CD4-positive, alpha-beta T cell (primary cell): Measurements from ENCODE around the gene LIPA. TPM values are rescaled to one million over a fixed set of nuclear protein-coding genes. Genes with fewer than 3 reads are reported as not detected.

Source experiments
- ATAC-seq: fragments of 200-7000 bp; cut with Tn5 transposase; one replicate; pipeline ENCODE4 v1.10.0; 2022; ENCODE audit warnings: mild to moderate bottlenecking; ENCODE audit not compliant: poor library complexity
- CTCF ChIA-PET: fragments of 350-600 bp; sonication (Branson Sonifier 250); formaldehyde crosslinking; loops from one replicate; lab custom pipeline; 2021; ENCODE audit warnings: antibody characterized with exemption, inconsistent platforms; lab: Charles Lee
- POLR2A ChIA-PET: fragments of 350-600 bp; sonication (Branson Sonifier 250); formaldehyde crosslinking; loops from one replicate; lab custom pipeline; 2021; ENCODE audit warnings: antibody characterized with exemption, inconsistent platforms; lab: Charles Lee
- DNase-seq, 14 experiments: peaks; one replicate each; pipeline ENCODE4 v3.0.0-alpha.2; 2013 to 2020; ENCODE audit warnings: mixed read lengths in 2 of 14
- H3K27ac ChIP-seq, 2 donors: one replicate each; pipeline versions ENCODE4 v1.5.1 to v1.7.0; 2013; ENCODE audit warnings: low read length in 2 of 2, low read depth in 1 of 2, mild to moderate bottlenecking in 1 of 2
- H3K27me3 ChIP-seq, 2 experiments: 1 replicate in 1 of 2; 2 replicates in 1 of 2; pipeline versions ENCODE4 v1.6.1 to v1.7.0; 2013; ENCODE audit warnings: low read length in 2 of 2, control low read depth in 1 of 2, mild to moderate bottlenecking in 1 of 2, moderate library complexity in 1 of 2; ENCODE audit not compliant: insufficient read depth in 2 of 2, control insufficient read depth in 1 of 2
- H3K36me3 ChIP-seq: one replicate; pipeline ENCODE4 v1.6.1; 2013; ENCODE audit warnings: low read length, control low read depth; ENCODE audit not compliant: insufficient read depth
- H3K4me1 ChIP-seq: one replicate; pipeline ENCODE4 v1.6.1; 2013; ENCODE audit warnings: low read length, control low read depth; ENCODE audit not compliant: insufficient read depth
- H3K4me3 ChIP-seq: one replicate; pipeline ENCODE4 v1.5.1; 2013; ENCODE audit warnings: mild to moderate bottlenecking, low read length, moderate library complexity
- H3K9me3 ChIP-seq, 2 experiments: 1 replicate in 1 of 2; 2 replicates in 1 of 2; pipeline versions ENCODE4 v1.6.1 to v1.7.0; 2013; ENCODE audit warnings: low read length in 2 of 2, mild to moderate bottlenecking in 2 of 2, control low read depth in 1 of 2, moderate library complexity in 1 of 2; ENCODE audit not compliant: control insufficient read depth in 1 of 2, insufficient read depth in 1 of 2
- H3K27ac Mint-ChIP-seq: one replicate; pipeline ENCODE4 v1.8.0; 2020; ENCODE audit warnings: mixed read lengths
- H3K27me3 Mint-ChIP-seq: one replicate; pipeline ENCODE4 v1.8.0; 2021; ENCODE audit warnings: mixed read lengths
- H3K36me3 Mint-ChIP-seq: one replicate; pipeline ENCODE4 v1.8.0; 2021; ENCODE audit warnings: low read depth, mixed read lengths
- H3K4me1 Mint-ChIP-seq: one replicate; pipeline ENCODE4 v1.8.0; 2021; ENCODE audit warnings: low read depth, mixed read lengths
- H3K4me3 Mint-ChIP-seq: one replicate; pipeline ENCODE4 v1.8.0; 2020; ENCODE audit warnings: mild to moderate bottlenecking, mixed read lengths
- H3K9me3 Mint-ChIP-seq: one replicate; pipeline ENCODE4 v1.8.0; 2020; ENCODE audit warnings: mixed read lengths
- intact Hi-C, 2 experiments: fragments of 100-400 bp; cut with DNase I in 1 of 2; cut with micrococcal nuclease in 1 of 2; formaldehyde crosslinking; loops; one replicate each; pipeline versions ENCODE4 v1.15.1 to v1.9.0; 2023 to 2025; cut with DNase I, micrococcal nuclease
- total RNA-seq, 174 experiments: library from RNA in 2 of 174; stranded (reverse) in 2 of 174; gene quantifications; one replicate each; pipeline ENCODE4 v1.2.3 and lab custom pipeline; 2021 to 2026
- TF ChIP-seq, protein P1 (sequence below): fragments of 200-600 bp; IDR thresholded peaks from one replicate; pipeline ENCODE4 v1.8.0; 2022; ENCODE audit warnings: antibody characterized with exemption, mild to moderate bottlenecking

Gene LIPA
- total RNA-seq, 2 experiments from 2014 or later, result 15.6 to 16.4 TPM

DNA sequence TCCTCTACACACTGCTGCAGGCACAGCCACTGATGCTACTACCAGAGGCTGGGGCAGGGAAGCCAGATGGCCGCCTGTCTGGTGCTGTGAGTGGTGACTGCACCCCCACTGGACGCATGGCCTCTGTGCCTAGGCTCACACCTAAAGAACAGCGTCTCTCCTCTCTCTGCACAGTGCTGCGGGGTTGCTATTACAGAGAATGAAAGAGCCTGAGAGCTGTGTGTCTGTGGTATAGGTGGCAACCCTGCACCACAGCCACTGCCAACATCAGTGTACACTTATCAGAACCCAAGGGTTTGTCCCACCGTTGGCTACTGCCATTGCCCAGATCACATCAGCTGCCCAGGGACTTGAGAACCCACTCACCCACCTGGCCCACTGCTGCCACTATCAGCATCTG is 46.2 kb upstream of the LIPA start:
- CTCF ChIA-PET, result no interaction called here
- H3K27ac ChIP-seq, result no peak overlapping the region
- no peak overlapping the region for H3K4me3 Mint-ChIP-seq
- TF ChIP-seq, protein P1, sequence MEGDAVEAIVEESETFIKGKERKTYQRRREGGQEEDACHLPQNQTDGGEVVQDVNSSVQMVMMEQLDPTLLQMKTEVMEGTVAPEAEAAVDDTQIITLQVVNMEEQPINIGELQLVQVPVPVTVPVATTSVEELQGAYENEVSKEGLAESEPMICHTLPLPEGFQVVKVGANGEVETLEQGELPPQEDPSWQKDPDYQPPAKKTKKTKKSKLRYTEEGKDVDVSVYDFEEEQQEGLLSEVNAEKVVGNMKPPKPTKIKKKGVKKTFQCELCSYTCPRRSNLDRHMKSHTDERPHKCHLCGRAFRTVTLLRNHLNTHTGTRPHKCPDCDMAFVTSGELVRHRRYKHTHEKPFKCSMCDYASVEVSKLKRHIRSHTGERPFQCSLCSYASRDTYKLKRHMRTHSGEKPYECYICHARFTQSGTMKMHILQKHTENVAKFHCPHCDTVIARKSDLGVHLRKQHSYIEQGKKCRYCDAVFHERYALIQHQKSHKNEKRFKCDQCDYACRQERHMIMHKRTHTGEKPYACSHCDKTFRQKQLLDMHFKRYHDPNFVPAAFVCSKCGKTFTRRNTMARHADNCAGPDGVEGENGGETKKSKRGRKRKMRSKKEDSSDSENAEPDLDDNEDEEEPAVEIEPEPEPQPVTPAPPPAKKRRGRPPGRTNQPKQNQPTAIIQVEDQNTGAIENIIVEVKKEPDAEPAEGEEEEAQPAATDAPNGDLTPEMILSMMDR, result no peak
- H3K9me3 ChIP-seq, result peaks cover 0 to 6% of the 10 kb centered on the region in 2 experiments
- peaks cover 6% of the 10 kb centered on the region for H3K9me3 Mint-ChIP-seq
- ATAC-seq, result no peak
- H3K36me3 ChIP-seq, result no peaks in the 10 kb centered on the region
- DNase-seq, result no peak
- H3K27me3 ChIP-seq, result no peaks in the 10 kb centered on the region
- H3K4me3 ChIP-seq, result no peak overlapping the region
- intact Hi-C loops, result loop anchor here in 1 of 2 experiments (10.0 kb wide), 1 partner anchor 267 kb away; no protein-coding TSS in a partner anchor
- peaks cover 2% of the 10 kb centered on the region for H3K4me1 ChIP-seq
- H3K27me3 Mint-ChIP-seq, result no peaks in the 10 kb centered on the region
- H3K4me1 Mint-ChIP-seq, result peaks cover 45% of the 10 kb centered on the region
- H3K27ac Mint-ChIP-seq, result no peak overlapping the region
- peaks cover 13% of the 10 kb centered on the region for H3K36me3 Mint-ChIP-seq
- POLR2A ChIA-PET, result no interaction called here

DNA sequence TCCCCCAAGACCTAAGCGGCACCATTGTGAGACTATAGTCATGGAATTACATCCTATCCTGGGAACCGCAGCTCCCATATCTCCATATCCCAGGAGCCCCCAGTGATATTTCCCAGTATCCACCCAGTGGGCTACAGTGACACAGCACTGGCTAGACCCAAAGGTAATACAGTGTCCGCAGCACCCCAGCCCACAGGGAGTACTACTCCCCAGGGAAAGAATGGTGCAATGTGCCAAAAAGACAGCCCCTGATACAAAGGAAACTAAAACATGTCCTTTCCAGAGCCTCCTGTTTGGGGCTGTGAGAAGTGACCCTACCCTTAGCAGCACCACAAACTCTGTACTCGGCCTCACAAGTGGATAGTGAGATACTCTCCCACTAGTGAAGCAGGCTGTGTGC is 45.8 kb upstream of the LIPA start:
- DNase-seq, result no peak
- no peak overlapping the region for H3K4me3 ChIP-seq
- H3K4me1 ChIP-seq, result no peaks in the 10 kb centered on the region
- H3K9me3 Mint-ChIP-seq, result peaks cover 6% of the 10 kb centered on the region
- no peaks in the 10 kb centered on the region for H3K27me3 ChIP-seq
- no peak for ATAC-seq
- CTCF ChIA-PET, result no interaction called here
- no peak overlapping the region for H3K4me3 Mint-ChIP-seq
- no peak overlapping the region for H3K27ac ChIP-seq
- H3K4me1 Mint-ChIP-seq, result peaks cover 41% of the 10 kb centered on the region
- TF ChIP-seq, protein P1, result no peak
- H3K27ac Mint-ChIP-seq, result no peak overlapping the region
- H3K36me3 ChIP-seq, result no peaks in the 10 kb centered on the region
- intact Hi-C loops, result loop anchor here in 1 of 2 experiments (10.0 kb wide), 1 partner anchor 267 kb away; no protein-coding TSS in a partner anchor
- POLR2A ChIA-PET, result no interaction called here
- H3K9me3 ChIP-seq, result peaks cover 0 to 6% of the 10 kb centered on the region in 2 experiments
- peaks cover 9% of the 10 kb centered on the region for H3K36me3 Mint-ChIP-seq
- no peaks in the 10 kb centered on the region for H3K27me3 Mint-ChIP-seq

DNA sequence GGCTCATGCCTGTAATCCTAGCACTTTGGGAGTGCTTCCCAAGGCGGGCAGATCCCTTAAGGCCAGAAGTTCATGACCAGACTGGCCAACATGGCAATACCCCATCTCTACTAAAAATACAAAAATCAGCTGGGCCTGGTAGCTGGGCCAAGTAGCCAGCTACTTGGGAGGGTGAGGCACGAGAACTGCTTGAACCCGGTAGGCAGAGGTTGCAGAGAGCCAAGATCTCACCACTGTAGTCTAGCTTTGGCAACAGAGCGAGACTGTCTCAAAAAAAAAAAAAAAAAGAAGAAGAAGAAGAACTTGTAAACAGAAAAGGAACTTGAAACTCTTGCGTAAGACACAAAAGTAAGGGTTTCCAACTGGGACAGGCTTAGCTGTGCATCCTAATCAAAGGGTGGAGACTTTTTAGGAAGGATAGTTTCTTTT is 44.7 kb upstream of the LIPA start:
- TF ChIP-seq, protein P1, result no peak
- Histone ChIP-seq H3K4me3 (no peak overlapping the region), H3K9me3 (peaks cover 0 to 6% of the 10 kb centered on the region in 2 experiments), H3K27me3 (no peaks in the 10 kb centered on the region), H3K27ac (no peak overlapping the region), H3K36me3 (no peaks in the 10 kb centered on the region), H3K4me1 (no peaks in the 10 kb centered on the region)
- Mint-ChIP-seq H3K27me3 (no peaks in the 10 kb centered on the region), H3K9me3 (peaks cover 6% of the 10 kb centered on the region), H3K27ac (no peak overlapping the region), H3K36me3 (no peaks in the 10 kb centered on the region), H3K4me3 (no peak overlapping the region), H3K4me1 (peaks cover 30% of the 10 kb centered on the region)
- intact Hi-C loops, result loop anchor here in 1 of 2 experiments (10.0 kb wide), 1 partner anchor 269 kb away; no protein-coding TSS in a partner anchor
- ATAC-seq (no peak), DNase-seq (peak in 2 of 14 experiments; percentile 42 to 46)
- ChIA-PET POLR2A (no interaction called here), CTCF (no interaction called here)
